GM23338 (cell line): Measurements from ENCODE around the gene PPFIA4. TPM values are rescaled to one million over a fixed set of nuclear protein-coding genes. Genes with fewer than 3 reads are reported as not detected.

Experiments used
- ATAC-seq: fragments of 200-7000 bp; cut with Tn5 transposase; 3 replicates; pipeline ENCODE4 v1.9.1; 2020
- DNase-seq: peaks from one replicate; pipeline ENCODE4 v3.0.0-alpha.2; 2015; ENCODE audit warnings: low spot score
- H2AFZ ChIP-seq: fragments of 200-600 bp; sonication (generic); 2 replicates; pipeline ENCODE4 v1.8.0; 2016; ENCODE audit warnings: antibody characterized with exemption, mild to moderate bottlenecking, moderate library complexity
- H3F3A ChIP-seq: fragments of 200-600 bp; sonication (generic); replicated peaks from 2 replicates; pipeline ENCODE4 v1.8.0; 2017; ENCODE audit warnings: antibody characterized with exemption, mixed run types, low read depth
- H3K27ac ChIP-seq: fragments of 200-600 bp; sonication (generic); 2 replicates; pipeline ENCODE4 v1.6.1; 2016; ENCODE audit warnings: low read depth
- H3K27me3 ChIP-seq: fragments of 200-600 bp; sonication (generic); 2 replicates; pipeline ENCODE4 v1.8.0; 2016; ENCODE audit warnings: mild to moderate bottlenecking, mixed run types, moderate library complexity; ENCODE audit not compliant: insufficient read depth
- H3K36me3 ChIP-seq: fragments of 200-600 bp; sonication (generic); 2 replicates; pipeline ENCODE4 v1.8.0; 2016; ENCODE audit warnings: mild to moderate bottlenecking; ENCODE audit not compliant: insufficient read depth
- H3K4me1 ChIP-seq: fragments of 200-600 bp; sonication (generic); 2 replicates; pipeline ENCODE4 v1.8.0; 2016; ENCODE audit warnings: mild to moderate bottlenecking, moderate library complexity; ENCODE audit not compliant: insufficient read depth
- H3K4me2 ChIP-seq: fragments of 200-600 bp; sonication (generic); 2 replicates; pipeline ENCODE4 v1.7.1; 2017; ENCODE audit warnings: mixed run types
- H3K4me3 ChIP-seq: fragments of 200-600 bp; sonication (generic); 2 replicates; pipeline ENCODE4 v1.6.1; 2016; ENCODE audit warnings: mixed run types
- H3K79me2 ChIP-seq: fragments of 200-600 bp; sonication (generic); replicated peaks from 2 replicates; pipeline ENCODE4 v1.8.0; 2017; ENCODE audit warnings: mild to moderate bottlenecking; ENCODE audit not compliant: insufficient read depth
- H3K9me2 ChIP-seq: fragments of 200-600 bp; sonication (generic); 2 replicates; pipeline ENCODE4 v1.8.0; 2017; ENCODE audit not compliant: insufficient read depth
- H4K20me1 ChIP-seq: fragments of 200-600 bp; sonication (generic); replicated peaks from 2 replicates; pipeline ENCODE4 v1.8.0; 2017; ENCODE audit warnings: mild to moderate bottlenecking; ENCODE audit not compliant: insufficient read depth
- H3K27ac Mint-ChIP-seq: 2 replicates; pipeline ENCODE4 v1.8.0; 2020; ENCODE audit warnings: inconsistent platforms, mild to moderate bottlenecking, moderate library complexity, mixed read lengths
- H3K27me3 Mint-ChIP-seq: 3 replicates; pipeline ENCODE4 v1.8.0; 2022; ENCODE audit warnings: low read depth, mild to moderate bottlenecking, moderate library complexity, mixed read lengths, inconsistent platforms; ENCODE audit not compliant: insufficient read depth, poor library complexity
- H3K36me3 Mint-ChIP-seq: 3 replicates; pipeline ENCODE4 v1.8.0; 2021; ENCODE audit warnings: low read depth, mild to moderate bottlenecking, inconsistent platforms, moderate library complexity, mixed read lengths
- H3K4me1 Mint-ChIP-seq: 3 replicates; pipeline ENCODE4 v1.8.0; 2020; ENCODE audit warnings: mild to moderate bottlenecking, inconsistent platforms, mixed read lengths
- H3K4me3 Mint-ChIP-seq: 3 replicates; pipeline ENCODE4 v1.8.0; 2021; ENCODE audit warnings: moderate library complexity, mild to moderate bottlenecking, inconsistent platforms, mixed read lengths
- H3K9me3 Mint-ChIP-seq: 3 replicates; pipeline ENCODE4 v1.8.0; 2020; ENCODE audit warnings: moderate library complexity, mild to moderate bottlenecking, inconsistent platforms, mixed read lengths
- ETS1 ChIP-seq: IDR thresholded peaks from 2 replicates; pipeline ENCODE4 v1.6.1; 2016; ENCODE audit warnings: antibody characterized with exemption
- EZH2 ChIP-seq: fragments of 200-600 bp; sonication (generic); IDR thresholded peaks from one replicate; pipeline ENCODE4 v1.8.0; 2017; ENCODE audit warnings: antibody characterized with exemption, mild to moderate bottlenecking, low read depth; ENCODE audit not compliant: unreplicated experiment
- EZH2phosphoT487 ChIP-seq: fragments of 200-600 bp; sonication (generic); IDR thresholded peaks from one replicate; pipeline ENCODE4 v1.8.1; 2018; ENCODE audit warnings: antibody characterized with exemption; ENCODE audit not compliant: unreplicated experiment
- JUNB ChIP-seq: IDR thresholded peaks from one replicate; pipeline ENCODE4 v1.6.1; 2016; ENCODE audit warnings: antibody characterized with exemption; ENCODE audit not compliant: unreplicated experiment
- POLR2AphosphoS5 ChIP-seq: IDR thresholded peaks from 2 replicates; pipeline ENCODE4 v1.6.1; 2016; ENCODE audit warnings: antibody characterized with exemption, low read depth
- ZNF114 ChIP-seq: fragments of 250-450 bp; sonication (Bioruptor Pico); IDR thresholded peaks from 2 replicates; pipeline ENCODE4 v1.5.0; 2020; ENCODE audit warnings: mild to moderate bottlenecking, moderate library complexity
- ZNF462 ChIP-seq: fragments of 250-450 bp; sonication (Bioruptor Pico); IDR thresholded peaks from 2 replicates; pipeline ENCODE4 v1.5.0; 2020; ENCODE audit warnings: mild to moderate bottlenecking, moderate library complexity
- polyA plus RNA-seq: library from polyadenylated mRNA; unstranded; fragments of >200 nt; fragmentation: Nextera tagmentation; extraction: Ambion mirVana; gene quantifications from 2 replicates; pipeline ENCODE4 v1.2.1, GENCODE V29; 2016
- total RNA-seq: library from RNA; depleted of rRNA; stranded (reverse); fragments of >200 nt; shearing (Covaris generic); gene quantifications from 2 replicates; pipeline ENCODE4 v1.2.3, GENCODE V29; 2014
- TF ChIP-seq, protein P1 (sequence below): IDR thresholded peaks from one replicate; pipeline ENCODE4 v1.6.1; 2018; ENCODE audit warnings: antibody characterized with exemption; ENCODE audit not compliant: unreplicated experiment

Gene PPFIA4
- total and polyA plus RNA-seq, 2 experiments from 2014 or later: 1.3 to 7.6 TPM

DNA sequence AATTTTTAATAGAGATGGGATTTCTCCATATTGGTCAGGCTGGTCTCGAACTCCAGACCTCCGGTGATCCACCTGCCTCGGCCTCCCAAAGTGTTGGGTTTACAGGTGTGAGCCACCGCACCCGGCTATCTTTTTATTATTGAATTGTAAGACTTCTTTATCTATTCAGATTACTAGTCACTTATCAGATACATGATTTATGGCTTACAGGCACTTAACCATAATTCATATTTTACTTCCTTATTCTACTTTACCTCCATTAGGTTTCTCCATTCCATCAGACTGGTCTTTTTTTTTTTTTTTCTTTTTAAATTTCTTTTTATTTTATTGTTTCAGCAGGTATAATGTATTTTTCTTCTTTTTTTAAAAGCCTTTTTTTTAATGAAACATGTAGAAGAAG is 14.7 kb upstream of the PPFIA4 start (continued):
- no peak for TF ChIP-seq ZNF114 (CRISPR knock-in tag)
- TF ChIP-seq, protein P1, sequence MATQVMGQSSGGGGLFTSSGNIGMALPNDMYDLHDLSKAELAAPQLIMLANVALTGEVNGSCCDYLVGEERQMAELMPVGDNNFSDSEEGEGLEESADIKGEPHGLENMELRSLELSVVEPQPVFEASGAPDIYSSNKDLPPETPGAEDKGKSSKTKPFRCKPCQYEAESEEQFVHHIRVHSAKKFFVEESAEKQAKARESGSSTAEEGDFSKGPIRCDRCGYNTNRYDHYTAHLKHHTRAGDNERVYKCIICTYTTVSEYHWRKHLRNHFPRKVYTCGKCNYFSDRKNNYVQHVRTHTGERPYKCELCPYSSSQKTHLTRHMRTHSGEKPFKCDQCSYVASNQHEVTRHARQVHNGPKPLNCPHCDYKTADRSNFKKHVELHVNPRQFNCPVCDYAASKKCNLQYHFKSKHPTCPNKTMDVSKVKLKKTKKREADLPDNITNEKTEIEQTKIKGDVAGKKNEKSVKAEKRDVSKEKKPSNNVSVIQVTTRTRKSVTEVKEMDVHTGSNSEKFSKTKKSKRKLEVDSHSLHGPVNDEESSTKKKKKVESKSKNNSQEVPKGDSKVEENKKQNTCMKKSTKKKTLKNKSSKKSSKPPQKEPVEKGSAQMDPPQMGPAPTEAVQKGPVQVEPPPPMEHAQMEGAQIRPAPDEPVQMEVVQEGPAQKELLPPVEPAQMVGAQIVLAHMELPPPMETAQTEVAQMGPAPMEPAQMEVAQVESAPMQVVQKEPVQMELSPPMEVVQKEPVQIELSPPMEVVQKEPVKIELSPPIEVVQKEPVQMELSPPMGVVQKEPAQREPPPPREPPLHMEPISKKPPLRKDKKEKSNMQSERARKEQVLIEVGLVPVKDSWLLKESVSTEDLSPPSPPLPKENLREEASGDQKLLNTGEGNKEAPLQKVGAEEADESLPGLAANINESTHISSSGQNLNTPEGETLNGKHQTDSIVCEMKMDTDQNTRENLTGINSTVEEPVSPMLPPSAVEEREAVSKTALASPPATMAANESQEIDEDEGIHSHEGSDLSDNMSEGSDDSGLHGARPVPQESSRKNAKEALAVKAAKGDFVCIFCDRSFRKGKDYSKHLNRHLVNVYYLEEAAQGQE: no peak

DNA sequence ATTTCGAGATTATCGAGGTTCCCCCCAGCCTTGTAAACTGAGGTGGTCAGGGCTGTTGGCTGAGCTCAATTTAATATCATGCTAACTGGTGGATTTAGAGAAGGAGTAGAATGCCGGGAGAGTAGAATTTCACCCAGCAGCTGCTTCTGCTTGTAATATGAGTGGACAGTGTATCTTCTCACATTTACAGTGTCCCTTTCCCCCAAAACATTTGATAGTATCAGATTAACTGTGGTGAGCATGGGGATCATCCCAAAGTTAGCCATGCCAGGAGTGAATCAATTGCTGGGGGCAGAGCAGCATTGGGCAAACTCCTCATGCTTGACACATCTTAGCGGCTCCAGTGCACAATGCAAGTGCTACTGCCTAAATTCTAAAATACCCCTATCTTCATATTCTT is 9.2 kb upstream of the PPFIA4 start:
- Histone ChIP-seq H3K9me2 (no peaks in the 10 kb centered on the region), H3K27me3 (no peaks in the 10 kb centered on the region), H3K4me3 (no peak overlapping the region), H4K20me1 (peaks cover 31% of the 10 kb centered on the region), H3F3A (peaks cover 5% of the 10 kb centered on the region; the same call in 1 of the 2 replicates), H2AFZ (no peak overlapping the region), H3K4me1 (no peaks in the 10 kb centered on the region), H3K27ac (no peak overlapping the region), H3K79me2 (peaks cover 33% of the 10 kb centered on the region), H3K36me3 (peaks cover 73% of the 10 kb centered on the region), H3K4me2 (no peak overlapping the region)
- Mint-ChIP-seq H3K27me3 (peaks cover 5% of the 10 kb centered on the region), H3K36me3 (peaks cover 95% of the 10 kb centered on the region), H3K4me3 (no peak overlapping the region), H3K4me1 (no peaks in the 10 kb centered on the region), H3K27ac (no peak overlapping the region), H3K9me3 (no peaks in the 10 kb centered on the region)
- ATAC-seq: no peak
- TF ChIP-seq EZH2: no peak
- no peak for TF ChIP-seq ETS1
- no peak for TF ChIP-seq EZH2phosphoT487
- TF ChIP-seq POLR2AphosphoS5: no peak
- no peak for DNase-seq

DNA sequence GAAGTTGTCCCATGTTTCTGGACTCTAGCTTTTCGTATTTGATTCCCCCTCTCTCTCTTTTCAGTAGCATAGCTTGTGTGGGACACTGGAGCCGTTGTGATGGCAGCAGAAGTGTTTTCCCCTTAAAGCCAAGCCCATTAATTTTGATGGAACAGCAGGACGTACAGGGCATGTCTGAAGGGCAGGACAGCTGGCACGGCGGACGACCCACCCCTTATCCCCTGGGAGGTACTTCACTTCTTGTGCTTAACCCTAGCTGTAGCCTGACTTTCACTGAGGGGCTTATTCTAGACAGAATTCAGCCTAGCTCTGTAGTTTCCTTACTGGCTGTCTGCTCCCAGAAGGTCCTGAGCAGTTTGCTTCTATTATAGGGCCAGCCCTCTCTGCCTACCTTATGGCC is 8.6 kb upstream of the PPFIA4 start:
- peaks cover 94% of the 10 kb centered on the region for H3K36me3 Mint-ChIP-seq
- H3K4me1 Mint-ChIP-seq: no peaks in the 10 kb centered on the region
- H3K9me3 Mint-ChIP-seq: no peaks in the 10 kb centered on the region
- H3K27ac ChIP-seq: no peak overlapping the region
- H3K4me3 Mint-ChIP-seq: no peak overlapping the region
- no peaks in the 10 kb centered on the region for H3K9me2 ChIP-seq
- H3K4me1 ChIP-seq: no peaks in the 10 kb centered on the region
- H3K79me2 ChIP-seq: peaks cover 27% of the 10 kb centered on the region
- peaks cover 75% of the 10 kb centered on the region for H3K36me3 ChIP-seq
- H3K27me3 Mint-ChIP-seq: peaks cover 3% of the 10 kb centered on the region
- H3K27me3 ChIP-seq: no peaks in the 10 kb centered on the region
- no peak for DNase-seq
- no peak overlapping the region for H3K27ac Mint-ChIP-seq
- peaks cover 5% of the 10 kb centered on the region; the same call in 1 of the 2 replicates for H3F3A ChIP-seq
- H3K4me2 ChIP-seq: no peak overlapping the region
- H4K20me1 ChIP-seq: peaks cover 34% of the 10 kb centered on the region
- ATAC-seq: no peak
- no peak overlapping the region for H3K4me3 ChIP-seq
- H2AFZ ChIP-seq: no peak overlapping the region
- TF ChIP-seq JUNB (no peak), ZNF462 (CRISPR knock-in tag) (no peak), ETS1 (no peak)
